HG03196 (cell line): ENCODE measurements around the gene IFITM10.
"Not testable (repeated sequence)": the region's sequence is repeated elsewhere in the genome, so short reads cannot be mapped to it uniquely, and the experiment has no call there.

Experiments
- ATAC-seq: cut with Tn5 transposase; IDR thresholded peaks from one replicate; pipeline ENCODE4 v1.9.1; 2021; ENCODE audit not compliant: unreplicated experiment

IFITM10 gene

GRCh38 chr11:1778141-1778911 lies 27.9 kb upstream of the IFITM10 start:
- no peak for ATAC-seq

- ATAC-seq, result no peak
Measured at GRCh38 chr11:1777737-1778136, 27.3 kb upstream of the IFITM10 start.

GRCh38 chr11:1776944-1777715 lies 26.7 kb upstream of the IFITM10 start:
- ATAC-seq, result no peak

GRCh38 chr11:1776331-1776851 lies 26.0 kb upstream of the IFITM10 start:
- ATAC-seq, result no peak

GRCh38 chr11:1774886-1775285 lies 24.5 kb upstream of the IFITM10 start:
- no peak for ATAC-seq

GRCh38 chr11:1773994-1774550 lies 23.7 kb upstream of the IFITM10 start:
- ATAC-seq, result no peak

- no peak for ATAC-seq
Measured at GRCh38 chr11:1773131-1773993, 23.0 kb upstream of the IFITM10 start.

GRCh38 chr11:1772270-1773130 lies 22.1 kb upstream of the IFITM10 start:
- ATAC-seq, result no peak

GRCh38 chr11:1771700-1772099 lies 21.3 kb upstream of the IFITM10 start:
- no peak for ATAC-seq

GRCh38 chr11:1771273-1771672 lies 20.9 kb upstream of the IFITM10 start:
- ATAC-seq, result no peak

- no peak for ATAC-seq
Measured at GRCh38 chr11:1770528-1770927, 20.1 kb upstream of the IFITM10 start.

- no peak for ATAC-seq
Measured at GRCh38 chr11:1770061-1770460, 19.7 kb upstream of the IFITM10 start.

- not testable (repeated sequence) for ATAC-seq
Measured at GRCh38 chr11:1769304-1769936, 19.0 kb upstream of the IFITM10 start.

GRCh38 chr11:1768141-1768469 lies 17.7 kb upstream of the IFITM10 start:
- no peak for ATAC-seq

- no peak for ATAC-seq
Measured at GRCh38 chr11:1767399-1768140, 17.2 kb upstream of the IFITM10 start.

- no peak for ATAC-seq
Measured at GRCh38 chr11:1766719-1767398, 16.5 kb upstream of the IFITM10 start.

- no peak for ATAC-seq
Measured at GRCh38 chr11:1765871-1766718, 15.7 kb upstream of the IFITM10 start.
